ENCODE data around the gene ACTL6B.
A peak's percentile ranks its signal among the peaks of the same experiment; 100 is the strongest.

DNA sequence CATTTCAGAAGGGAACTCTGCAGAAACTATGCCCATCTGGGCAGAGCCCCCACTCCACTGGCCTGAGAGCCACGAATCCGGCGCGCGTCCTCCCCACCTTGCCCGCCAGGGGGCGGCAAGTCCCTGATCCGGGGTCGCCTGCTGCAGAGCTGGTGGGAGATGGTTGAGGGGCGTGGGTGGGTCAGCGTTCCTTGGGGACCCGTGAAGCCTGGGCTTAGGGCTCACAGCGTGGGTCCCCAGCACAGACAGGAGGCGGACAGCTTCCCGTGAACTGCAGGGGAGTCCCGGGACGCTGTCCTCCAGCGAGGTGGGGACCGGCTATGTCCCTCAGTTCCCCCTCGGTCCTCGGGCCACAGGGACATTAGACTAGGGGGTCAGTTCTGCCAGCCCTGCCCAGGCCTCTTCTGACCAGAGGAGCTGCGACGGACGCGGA lies 49.1 kb upstream of the ACTL6B start:
- TF ChIP-seq KAT7 (CRISPR knock-in tag; IDR thresholded peaks at IDR 0.05; ENCODE audit: borderline replicate concordance): 0 out of 2 replicates have a peak, but pooled peaks have one; percentile 83
- no peak for TF ChIP-seq FOXJ3 (CRISPR knock-in tag; IDR thresholded peaks at IDR 0.05; ENCODE audit: borderline replicate concordance)
- TF ChIP-seq CTCF (IDR thresholded peaks at IDR 0.05): peak; percentile 93
- TF ChIP-seq TEAD1 (CRISPR knock-in tag; IDR thresholded peaks at IDR 0.05): 0 out of 2 replicates have a peak, but pooled peaks have one; percentile 18
- TF ChIP-seq ZNF416 (CRISPR knock-in tag; IDR thresholded peaks at IDR 0.05): no peak
- TF ChIP-seq, protein P1, sequence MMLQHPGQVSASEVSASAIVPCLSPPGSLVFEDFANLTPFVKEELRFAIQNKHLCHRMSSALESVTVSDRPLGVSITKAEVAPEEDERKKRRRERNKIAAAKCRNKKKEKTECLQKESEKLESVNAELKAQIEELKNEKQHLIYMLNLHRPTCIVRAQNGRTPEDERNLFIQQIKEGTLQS (CRISPR knock-in tag; conservative IDR thresholded peaks at IDR 0.05): no peak
- no peak for TF ChIP-seq NR3C1 (CRISPR knock-in tag; conservative IDR thresholded peaks at IDR 0.05; ENCODE audit: low read depth)
- no peak for TF ChIP-seq USF2 (CRISPR knock-in tag; IDR thresholded peaks at IDR 0.05)
- TF ChIP-seq ATF6 (CRISPR knock-in tag; IDR thresholded peaks at IDR 0.05): no peak
- 0 out of 2 replicates have a peak, but pooled peaks have one; percentile 78 for TF ChIP-seq ARID4B (CRISPR knock-in tag; IDR thresholded peaks at IDR 0.05; ENCODE audit: borderline replicate concordance)
